ENCODE measurements around the gene THUMPD2.

DNA sequence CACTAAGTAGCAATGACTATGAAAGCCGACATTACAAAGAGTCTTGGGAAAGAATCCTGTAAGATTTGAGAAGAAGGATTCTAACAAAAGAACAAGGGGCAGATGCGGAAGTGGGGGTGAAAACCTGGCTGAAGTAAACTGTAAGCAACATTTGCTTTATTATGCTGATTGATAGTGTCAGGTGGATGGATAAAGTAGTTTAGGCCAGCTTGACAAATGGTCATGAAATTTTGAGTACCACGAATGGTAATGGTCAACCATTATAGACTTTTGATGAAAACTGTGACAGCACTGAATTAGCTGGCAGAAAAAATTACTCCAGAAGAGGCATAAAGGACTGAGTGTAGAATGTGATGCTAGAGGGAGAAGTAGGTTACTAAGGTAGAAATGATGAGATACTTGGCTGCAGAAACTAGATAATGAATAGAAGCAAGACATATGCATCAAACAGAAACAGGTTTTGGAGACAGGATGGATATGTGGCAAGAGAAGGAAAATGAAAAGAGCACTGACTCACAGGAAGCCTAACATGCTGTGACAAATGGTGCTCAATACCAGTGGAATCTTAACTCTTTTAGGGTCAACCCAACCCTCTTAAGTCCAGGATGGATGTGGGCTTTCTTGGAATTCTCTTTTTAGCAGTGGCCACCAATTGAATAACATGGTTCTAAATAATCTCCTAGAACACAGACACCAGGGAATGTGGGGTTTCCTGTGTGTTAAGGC is 6.8 kb downstream of the THUMPD2 start:
- no peak for TF ChIP-seq EZH2 (IDR thresholded peaks at IDR 0.05; ENCODE audit: low read length)
- TF ChIP-seq, protein P1, sequence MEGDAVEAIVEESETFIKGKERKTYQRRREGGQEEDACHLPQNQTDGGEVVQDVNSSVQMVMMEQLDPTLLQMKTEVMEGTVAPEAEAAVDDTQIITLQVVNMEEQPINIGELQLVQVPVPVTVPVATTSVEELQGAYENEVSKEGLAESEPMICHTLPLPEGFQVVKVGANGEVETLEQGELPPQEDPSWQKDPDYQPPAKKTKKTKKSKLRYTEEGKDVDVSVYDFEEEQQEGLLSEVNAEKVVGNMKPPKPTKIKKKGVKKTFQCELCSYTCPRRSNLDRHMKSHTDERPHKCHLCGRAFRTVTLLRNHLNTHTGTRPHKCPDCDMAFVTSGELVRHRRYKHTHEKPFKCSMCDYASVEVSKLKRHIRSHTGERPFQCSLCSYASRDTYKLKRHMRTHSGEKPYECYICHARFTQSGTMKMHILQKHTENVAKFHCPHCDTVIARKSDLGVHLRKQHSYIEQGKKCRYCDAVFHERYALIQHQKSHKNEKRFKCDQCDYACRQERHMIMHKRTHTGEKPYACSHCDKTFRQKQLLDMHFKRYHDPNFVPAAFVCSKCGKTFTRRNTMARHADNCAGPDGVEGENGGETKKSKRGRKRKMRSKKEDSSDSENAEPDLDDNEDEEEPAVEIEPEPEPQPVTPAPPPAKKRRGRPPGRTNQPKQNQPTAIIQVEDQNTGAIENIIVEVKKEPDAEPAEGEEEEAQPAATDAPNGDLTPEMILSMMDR (optimal IDR thresholded peaks at IDR 0.05 in 1 of 3, IDR thresholded peaks at IDR 0.05 in 1 of 3, conservative IDR thresholded peaks at IDR 0.05 in 1 of 3; ENCODE audit: extremely low read depth in 1 of 3, insufficient read depth in 2 of 3, low read length in 3 of 3), result no peak

Data from keratinocyte (primary cell).